ENCODE measurements around the gene TRMT2A. TPM values are rescaled to one million over a fixed set of nuclear protein-coding genes. Genes with fewer than 3 reads are reported as not detected.

TRMT2A gene
- total and polyA plus RNA-seq, 2 of the 8 experiments (the other 6 are each of a cell fraction or from before 2014, with no cell fraction given), result 44.9 to 50.3 TPM

DNA sequence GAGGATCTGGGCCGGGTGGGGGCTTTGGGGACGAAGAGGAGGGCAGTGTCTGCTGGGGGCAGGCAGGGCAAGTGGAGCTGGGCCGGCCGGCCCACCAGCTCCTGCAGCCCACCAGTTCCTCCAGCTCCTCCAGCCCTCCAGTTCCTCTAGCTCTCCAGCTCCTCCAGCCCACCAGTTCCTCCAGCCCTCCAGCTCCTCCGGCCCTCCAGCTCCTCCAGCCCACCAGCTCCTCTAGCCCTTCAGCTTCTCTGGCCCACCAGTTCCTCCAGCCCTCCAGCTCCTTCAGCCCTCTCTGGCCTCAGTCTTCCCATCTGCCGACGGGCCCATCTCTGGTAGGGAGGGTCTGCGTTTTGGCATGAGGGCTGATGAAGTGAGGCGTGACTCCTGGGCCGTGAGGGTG lies 43.0 kb upstream of the TRMT2A start (continued):
- TF ChIP-seq CHD7 (IDR thresholded peaks at IDR 0.05; ENCODE audit: insufficient replicate concordance, low read length) (no peak), RNF2 (IDR thresholded peaks at IDR 0.05; ENCODE audit: borderline replicate concordance, low read depth, low read length, missing control alignments, poor library complexity, severe bottlenecking) (no peak), CHD2 (IDR thresholded peaks at IDR 0.05; ENCODE audit: low read length) (no peak), POU5F1 (IDR thresholded peaks at IDR 0.05; ENCODE audit: low read depth, low read length) (no peak), EZH2 (IDR thresholded peaks at IDR 0.05; ENCODE audit: low read depth, low read length, severe bottlenecking) (no peak), POLR2AphosphoS5 (IDR thresholded peaks at IDR 0.05; ENCODE audit: low read depth, low read length) (no peak)
- TF ChIP-seq, protein P1, sequence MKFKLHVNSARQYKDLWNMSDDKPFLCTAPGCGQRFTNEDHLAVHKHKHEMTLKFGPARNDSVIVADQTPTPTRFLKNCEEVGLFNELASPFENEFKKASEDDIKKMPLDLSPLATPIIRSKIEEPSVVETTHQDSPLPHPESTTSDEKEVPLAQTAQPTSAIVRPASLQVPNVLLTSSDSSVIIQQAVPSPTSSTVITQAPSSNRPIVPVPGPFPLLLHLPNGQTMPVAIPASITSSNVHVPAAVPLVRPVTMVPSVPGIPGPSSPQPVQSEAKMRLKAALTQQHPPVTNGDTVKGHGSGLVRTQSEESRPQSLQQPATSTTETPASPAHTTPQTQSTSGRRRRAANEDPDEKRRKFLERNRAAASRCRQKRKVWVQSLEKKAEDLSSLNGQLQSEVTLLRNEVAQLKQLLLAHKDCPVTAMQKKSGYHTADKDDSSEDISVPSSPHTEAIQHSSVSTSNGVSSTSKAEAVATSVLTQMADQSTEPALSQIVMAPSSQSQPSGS (IDR thresholded peaks at IDR 0.05; ENCODE audit: low read length), result no peak
